Bone marrow (tissue), 2 donors: Measurements from ENCODE around the gene NDOR1.
"Not testable (repeated sequence)": the region's sequence is repeated elsewhere in the genome, so short reads cannot be mapped to it uniquely, and the experiment has no call there.

Experiments
- DNase-seq, 2 donors: peaks; one replicate each; lab custom pipeline; 2025; lab: John Stamatoyannopoulos, UW

NDOR1 gene

GRCh38 chr9:137243626-137244485 lies 38.4 kb downstream of the NDOR1 start:
- DNase-seq, result no peak

- no peak for DNase-seq
Observed at GRCh38 chr9:137244486-137245449, 39.3 kb downstream of the NDOR1 start.

- no peak for DNase-seq
Observed at GRCh38 chr9:137245450-137246421, 40.2 kb downstream of the NDOR1 start.

DNA sequence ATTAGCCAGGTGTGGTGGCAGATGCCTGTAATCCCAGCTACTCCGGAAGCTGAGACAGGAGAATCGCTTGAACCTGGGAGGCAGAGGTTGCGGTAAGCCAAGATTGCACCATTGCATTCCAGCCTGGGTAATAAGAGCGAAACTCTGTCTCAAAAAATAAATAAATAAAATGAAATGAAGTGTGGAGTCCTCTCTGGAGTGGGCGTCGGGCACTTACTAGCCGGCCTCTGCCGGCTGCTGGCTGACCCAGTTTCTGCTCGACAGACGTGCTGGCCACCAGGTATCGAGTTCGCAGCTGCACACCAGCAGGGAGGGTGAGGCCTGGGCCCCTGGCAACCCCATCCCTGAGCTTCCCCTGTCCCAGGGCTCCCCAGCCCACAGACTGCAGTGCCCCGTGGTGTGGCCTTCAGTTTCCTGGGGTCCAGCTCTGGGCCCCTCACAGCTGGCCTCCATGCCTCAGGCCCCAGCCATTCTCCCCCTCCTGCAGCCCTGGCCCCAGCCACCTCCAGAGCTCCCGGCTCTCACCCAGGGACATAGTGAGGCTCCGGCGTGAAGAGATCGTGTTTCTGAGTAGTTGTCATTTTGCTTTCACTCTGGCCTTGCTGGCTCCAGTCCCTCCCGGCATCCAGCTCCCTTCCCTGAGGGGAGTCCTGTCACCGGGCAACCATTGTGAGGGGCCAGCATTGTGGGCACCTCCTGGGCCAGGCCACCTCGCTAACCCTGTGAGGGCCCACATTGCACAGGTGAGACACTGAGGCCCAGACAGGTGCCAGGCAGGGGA lies 41.8 kb downstream of the NDOR1 start:
- no peak for DNase-seq

DNA sequence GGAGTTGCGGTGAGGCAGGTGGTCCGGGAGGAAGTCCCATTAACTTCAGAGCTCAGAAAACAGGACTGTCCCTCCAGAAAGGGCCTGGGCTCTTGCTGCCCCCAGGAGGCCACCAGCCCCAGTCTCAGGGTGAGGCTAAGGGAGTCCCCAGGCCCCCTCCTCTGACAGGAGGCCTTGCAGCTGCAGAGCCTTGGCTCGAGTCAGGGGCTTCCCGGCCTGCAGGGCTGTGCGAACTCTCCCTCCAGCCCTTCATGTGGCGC lies 42.3 kb downstream of the NDOR1 start:
- DNase-seq, result no peak

DNA sequence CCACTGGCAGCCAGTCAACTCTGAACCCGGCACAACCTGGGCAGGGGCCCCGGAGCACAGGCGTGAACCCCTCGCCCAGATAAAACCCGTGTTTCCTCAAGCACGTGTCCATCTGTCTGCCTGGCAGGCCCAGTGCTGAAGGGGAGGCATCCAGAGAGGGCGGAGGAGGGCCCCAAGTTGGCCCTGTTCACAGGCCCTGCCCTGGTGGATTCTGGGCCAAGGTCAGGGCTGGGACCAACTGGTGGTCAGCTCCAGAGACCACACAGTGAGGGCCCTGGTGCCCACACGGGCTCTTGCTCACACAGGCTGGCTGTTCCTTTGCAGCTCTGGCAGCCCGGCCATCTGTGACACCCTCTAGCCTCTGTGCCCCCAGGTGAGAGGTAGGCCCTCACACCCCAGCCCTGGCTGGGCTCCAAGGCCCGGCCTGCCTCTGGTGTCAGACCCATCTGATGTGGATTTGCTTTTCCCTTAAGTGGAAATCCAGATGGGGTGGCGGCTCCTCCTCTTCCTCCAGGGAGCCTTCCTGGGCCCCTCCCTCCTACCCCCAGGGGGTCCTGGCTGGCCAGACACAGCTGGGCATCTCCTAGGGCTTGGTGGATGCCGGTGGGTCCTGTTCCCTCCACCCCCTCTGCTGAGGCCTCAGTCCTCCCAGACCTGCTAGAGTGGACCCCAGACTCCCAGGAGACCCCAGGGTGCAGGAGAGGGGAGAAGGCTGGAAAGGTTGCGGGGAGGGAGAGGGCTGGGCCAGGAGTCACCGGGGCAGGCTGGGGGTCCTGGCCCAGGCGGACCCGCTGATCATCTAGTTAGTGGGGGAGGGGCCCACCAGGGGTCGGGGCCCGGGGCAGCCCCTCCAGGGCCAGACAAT lies 45.1 kb downstream of the NDOR1 start:
- DNase-seq, result no peak

- no peak for DNase-seq
Observed at GRCh38 chr9:137251194-137251461, 45.6 kb downstream of the NDOR1 start, which contains the start of gene STPG3. STPG3 (plus strand) TSS chr9:137251286; CDS start chr9:137251287, 1 bp downstream.

DNA sequence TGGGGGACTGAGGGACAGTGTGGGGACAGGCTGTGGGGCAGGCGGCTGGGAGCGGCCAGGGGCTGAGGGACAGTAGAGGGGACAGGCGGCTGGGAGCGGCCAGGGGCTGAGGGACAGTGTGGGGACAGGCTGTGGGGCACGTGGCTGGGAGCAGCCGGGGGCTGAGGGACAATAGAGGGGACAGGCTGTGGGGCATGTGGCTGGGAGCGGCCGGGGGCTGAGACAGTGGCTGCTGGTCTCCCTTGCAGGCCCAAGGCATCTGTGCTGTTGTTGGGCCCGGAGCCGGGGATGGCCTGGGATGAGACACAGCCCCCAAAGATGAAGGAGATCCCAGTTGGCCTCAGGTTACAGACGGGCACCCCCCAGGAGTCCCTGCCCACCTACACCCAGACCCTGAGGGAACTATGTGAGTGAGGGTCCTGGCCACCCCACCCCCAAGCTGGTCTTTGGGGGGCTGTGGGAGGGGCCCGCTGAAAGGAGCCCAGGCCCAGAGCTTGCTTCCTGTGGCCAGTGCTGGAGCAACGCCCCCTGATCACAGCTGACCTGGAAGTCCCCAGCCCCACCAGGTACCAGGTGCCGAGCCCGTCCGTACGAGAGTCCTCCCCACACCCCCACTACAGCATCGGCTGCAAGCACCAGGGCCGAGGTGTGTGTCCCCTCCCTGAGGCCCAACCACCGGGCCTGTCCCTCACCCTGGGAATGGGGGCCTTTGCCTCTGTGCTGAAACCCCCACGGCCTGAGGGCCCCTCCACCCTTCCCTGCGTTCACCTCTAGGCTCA lies 46.2 kb downstream of the NDOR1 start:
- no peak for DNase-seq

DNA sequence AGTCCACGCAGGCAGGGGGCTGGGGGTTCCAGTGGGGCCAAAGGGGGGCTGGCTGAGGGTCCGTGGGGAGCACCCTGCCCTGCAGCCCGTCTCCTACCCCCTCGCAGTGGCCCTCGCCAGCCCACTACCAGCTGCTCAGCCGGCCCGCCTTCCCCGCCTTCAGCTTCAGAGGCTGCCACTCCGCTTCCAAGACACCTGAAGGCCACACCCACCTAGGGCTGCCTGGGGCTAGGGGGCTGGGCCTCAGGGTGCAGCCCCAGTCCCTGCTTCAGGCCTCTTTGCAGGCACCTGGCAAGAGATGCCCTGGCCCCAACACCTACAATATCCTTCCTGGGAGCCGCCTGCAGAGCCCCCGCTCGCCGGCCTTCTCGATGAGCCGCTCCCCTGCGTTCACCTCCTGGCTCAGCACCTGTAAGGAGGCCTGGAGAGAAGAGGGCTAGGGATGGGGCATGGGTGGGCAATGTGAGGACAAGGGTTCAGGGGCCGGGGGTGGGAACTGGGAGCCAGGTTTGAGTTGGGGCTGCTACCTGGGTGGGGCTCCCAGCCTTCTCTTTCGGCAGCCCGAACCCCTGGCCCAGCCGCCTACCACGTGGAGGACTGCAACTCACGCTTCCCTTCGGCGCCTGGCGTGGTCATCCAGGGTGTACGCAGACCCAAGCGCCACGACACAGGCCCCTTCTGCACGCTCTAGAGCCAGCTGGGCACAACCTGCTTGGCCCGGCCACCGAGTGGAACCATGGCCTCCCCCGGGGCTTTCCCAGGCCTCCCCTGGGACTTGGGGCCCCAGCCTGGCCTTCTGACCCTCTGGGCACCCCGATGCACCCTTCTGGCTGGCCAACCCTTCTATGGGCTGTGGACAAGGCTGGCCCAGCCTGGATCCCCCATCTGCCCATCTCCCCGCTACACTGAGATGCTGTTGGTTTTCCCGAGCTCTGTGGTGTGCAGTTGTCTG lies 47.3 kb downstream of the NDOR1 start:
- no peak for DNase-seq

GRCh38 chr9:137253717-137254623 lies 48.5 kb downstream of the NDOR1 start:
- DNase-seq, result no peak

DNA sequence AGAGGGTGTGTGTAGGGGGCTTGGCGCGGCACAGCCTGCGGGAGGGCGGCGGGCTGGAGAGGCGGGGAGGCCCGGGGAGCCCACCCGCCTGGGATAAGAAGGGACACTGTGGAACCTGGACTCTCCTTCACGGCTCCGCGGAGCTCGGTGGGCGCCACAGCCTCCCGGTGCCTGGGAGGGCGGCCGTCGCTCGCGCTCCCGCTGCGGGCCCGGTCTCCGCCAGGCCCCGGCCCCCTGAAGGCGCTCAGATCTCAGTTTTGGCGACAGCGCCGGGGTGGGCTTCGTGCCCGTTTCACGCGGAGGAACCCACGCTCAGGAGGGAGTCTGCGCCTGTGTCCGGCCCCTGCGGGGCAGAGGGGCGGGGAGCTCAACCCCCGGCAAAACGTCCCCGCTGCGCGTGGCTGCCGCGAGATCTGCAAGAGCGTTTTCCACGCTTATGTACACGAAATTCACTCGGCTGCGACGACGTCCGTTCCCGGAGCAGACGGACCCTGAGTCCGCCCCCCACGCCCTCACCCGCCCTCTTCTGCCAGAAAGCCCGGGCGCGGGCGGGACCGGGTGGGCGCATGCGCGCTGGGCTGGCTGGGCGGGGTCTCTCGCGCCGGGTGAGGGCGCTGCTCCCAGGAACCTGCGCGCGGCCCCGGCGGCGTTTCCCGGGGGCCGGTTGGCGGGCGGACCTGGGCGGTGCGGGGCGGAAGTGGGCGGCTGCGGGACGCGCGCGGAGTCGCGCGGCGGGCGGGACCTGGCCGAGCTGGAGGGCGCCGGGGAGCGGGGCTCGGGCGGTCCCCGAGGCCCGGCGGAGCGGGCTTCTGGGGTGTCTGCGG lies 49.3 kb downstream of the NDOR1 start, which contains the start of gene NELFB:
Gene NELFB, plus strand, starts transcription at position 704 of the 824 bp plus-strand sequence.
- peak; percentile 40 to 90 for DNase-seq

DNA sequence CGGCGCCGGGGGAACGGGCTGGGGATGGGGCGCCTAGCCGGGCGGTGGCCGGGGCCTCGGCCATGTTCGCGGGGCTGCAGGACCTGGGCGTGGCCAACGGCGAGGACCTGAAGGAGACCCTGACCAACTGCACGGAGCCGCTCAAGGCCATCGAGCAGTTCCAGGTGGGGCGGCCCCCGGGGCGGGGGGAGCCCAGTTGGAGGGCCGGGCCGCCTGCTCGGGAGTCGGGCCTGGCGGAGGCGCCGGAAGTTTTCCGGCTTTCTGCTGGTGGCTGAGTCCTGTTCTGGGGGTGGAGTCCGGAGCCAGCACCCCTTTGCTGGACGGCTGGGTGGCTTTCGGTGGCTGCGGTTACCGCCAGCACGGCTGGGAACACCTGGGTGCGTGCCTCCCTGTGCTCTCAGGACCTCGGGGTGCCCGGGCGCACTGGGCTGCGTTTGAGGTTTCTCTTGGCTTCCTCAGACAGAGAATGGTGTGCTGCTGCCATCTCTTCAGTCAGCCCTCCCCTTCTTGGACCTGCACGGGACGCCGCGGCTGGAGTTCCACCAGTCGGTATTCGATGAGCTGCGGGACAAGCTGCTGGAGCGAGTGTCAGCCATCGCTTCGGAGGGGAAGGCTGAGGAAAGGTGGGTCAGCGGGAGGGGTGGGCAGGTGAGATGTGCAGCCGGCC lies 50.1 kb downstream of the NDOR1 start:
- DNase-seq, result peak in 1 of 2 donors; percentile 90

- no peak for DNase-seq
Observed at GRCh38 chr9:137256362-137256761, 50.9 kb downstream of the NDOR1 start.

- DNase-seq, result no peak
Observed at GRCh38 chr9:137256856-137257255, 51.4 kb downstream of the NDOR1 start.

DNA sequence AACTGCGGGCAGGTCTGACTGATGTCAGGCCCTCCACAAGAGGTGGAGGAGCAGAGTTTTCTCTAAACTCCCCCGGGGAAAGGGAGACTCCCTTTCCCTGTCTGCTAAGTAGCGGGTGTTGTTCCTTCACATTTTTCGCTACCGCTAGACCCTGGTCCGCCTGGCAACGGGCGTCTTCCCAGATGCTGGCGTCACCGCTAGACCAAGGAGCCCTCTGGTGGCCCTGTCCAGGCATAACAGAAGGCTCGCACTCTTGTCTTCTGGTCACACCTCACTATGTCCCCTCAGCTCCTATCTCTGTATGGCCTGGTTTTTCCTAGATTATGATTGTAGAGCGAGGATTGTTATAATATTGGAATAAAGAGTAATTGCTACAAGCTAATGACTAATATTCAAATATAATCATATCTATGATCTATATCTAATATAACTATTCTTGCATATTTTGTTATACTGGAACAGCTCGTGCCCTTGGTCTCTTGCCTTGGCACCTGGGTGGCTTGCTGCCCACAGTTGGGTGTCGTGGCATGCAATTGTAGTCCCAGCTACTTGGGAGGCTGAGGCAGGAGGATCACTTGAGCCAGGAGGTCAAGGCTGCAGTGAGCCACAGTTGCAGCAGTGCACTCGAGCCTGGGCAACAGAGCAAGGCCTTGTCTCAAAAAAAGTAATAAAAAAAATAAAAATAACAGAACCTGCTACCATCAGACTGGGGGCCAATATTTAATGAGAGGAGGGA lies 56.8 kb downstream of the NDOR1 start:
- not testable (repeated sequence) for DNase-seq
